ENCODE data around the gene TXNDC9. TPM values are rescaled to one million over a fixed set of nuclear protein-coding genes. Genes with fewer than 3 reads are reported as not detected.
"Not testable (repeated sequence)": the region's sequence is repeated elsewhere in the genome, so short reads cannot be mapped to it uniquely, and the experiment has no call there.

The TXNDC9 gene
- total RNA-seq, 2 experiments from 2014 or later, result 29.6 to 30.5 TPM

GRCh38 chr2:99354070-99354469 is 17.9 kb upstream of the TXNDC9 start:
- H3K9me3 Mint-ChIP-seq, result no peaks in the 10 kb centered on the region
- no peak overlapping the region for H3K27ac Mint-ChIP-seq
- DNase-seq, result no peak
- peaks cover 59% of the 10 kb centered on the region for H3K4me1 Mint-ChIP-seq (ENCODE audit: low read depth)
- intact Hi-C loops (cut with micrococcal nuclease), result no loop called here
- no peaks in the 10 kb centered on the region for H3K27me3 Mint-ChIP-seq
- CTCF ChIA-PET, result interaction anchor here (0.6 kb wide), 1 partner anchor 49 kb away, joined by 3 read pairs; no protein-coding TSS in a partner anchor
- POLR2A ChIA-PET, result no interaction called here
- H3K4me3 Mint-ChIP-seq, result no peak overlapping the region
- H3K36me3 Mint-ChIP-seq, result no peaks in the 10 kb centered on the region

- ChIA-PET CTCF (no interaction called here), POLR2A (no interaction called here)
- DNase-seq, result no peak
- Mint-ChIP-seq H3K36me3 (no peaks in the 10 kb centered on the region), H3K9me3 (no peaks in the 10 kb centered on the region), H3K4me1 (ENCODE audit: low read depth) (peaks cover 68% of the 10 kb centered on the region), H3K4me3 (no peak overlapping the region), H3K27ac (no peak overlapping the region), H3K27me3 (no peaks in the 10 kb centered on the region)
- intact Hi-C loops (cut with micrococcal nuclease), result no loop called here
Measured at GRCh38 chr2:99350194-99350593, 14.1 kb upstream of the TXNDC9 start.

- H3K27ac Mint-ChIP-seq, result peak overlapping the region; percentile 55
- DNase-seq, result peak; percentile 28
- intact Hi-C loops (cut with micrococcal nuclease), result loop anchor here (1.0 kb wide), 1 partner anchor 28 kb away; no protein-coding TSS in a partner anchor
- no peaks in the 10 kb centered on the region for H3K9me3 Mint-ChIP-seq
- no peaks in the 10 kb centered on the region for H3K27me3 Mint-ChIP-seq
- ChIA-PET CTCF (interaction anchor here (1.0 to 1.5 kb wide), 3 partner anchors 10 to 168 kb away, joined by 3 read pairs; partner anchors contain the start of gene EIF5B), POLR2A (interaction anchor here (1.0 kb wide), 1 partner anchor 11 kb away, joined by 7 read pairs; the partner anchor contains the start of gene EIF5B)
- peak overlapping the region; percentile 1 for H3K4me3 Mint-ChIP-seq
- H3K4me1 Mint-ChIP-seq (ENCODE audit: low read depth), result peaks cover 57% of the 10 kb centered on the region
- peaks cover 1% of the 10 kb centered on the region for H3K36me3 Mint-ChIP-seq
Measured at GRCh38 chr2:99348173-99348572, 12.0 kb upstream of the TXNDC9 start.

- DNase-seq, result no peak
- H3K9me3 Mint-ChIP-seq, result no peaks in the 10 kb centered on the region
- no peak overlapping the region for H3K4me3 Mint-ChIP-seq
- H3K4me1 Mint-ChIP-seq (ENCODE audit: low read depth), result peaks cover 65% of the 10 kb centered on the region
- no peaks in the 10 kb centered on the region for H3K27me3 Mint-ChIP-seq
- intact Hi-C loops (cut with micrococcal nuclease), result no loop called here
- ChIA-PET POLR2A (no interaction called here), CTCF (interaction anchor here (0.9 kb wide), 1 partner anchor 14 kb away, joined by 3 read pairs; no protein-coding TSS in a partner anchor)
- peaks cover 3% of the 10 kb centered on the region for H3K36me3 Mint-ChIP-seq
- H3K27ac Mint-ChIP-seq, result no peak overlapping the region
Measured at GRCh38 chr2:99346218-99346617, 10.1 kb upstream of the TXNDC9 start.

- H3K36me3 Mint-ChIP-seq; H3K27me3 Mint-ChIP-seq; DNase-seq; POLR2A ChIA-PET; H3K9me3 Mint-ChIP-seq; H3K27ac Mint-ChIP-seq; H3K4me3 Mint-ChIP-seq; CTCF ChIA-PET; intact Hi-C loops (cut with micrococcal nuclease): not testable (repeated sequence)
- H3K4me1 Mint-ChIP-seq (ENCODE audit: low read depth), result peaks cover 67% of the 10 kb centered on the region
Measured at GRCh38 chr2:99345446-99345845, 9.3 kb upstream of the TXNDC9 start.

- ChIA-PET POLR2A (interaction anchor here (0.6 kb wide), 1 partner anchor 391 kb away, joined by 4 read pairs; no protein-coding TSS in a partner anchor), CTCF (interaction anchor here (0.6 kb wide), 1 partner anchor 96 kb away, joined by 3 read pairs; no protein-coding TSS in a partner anchor)
- no peak overlapping the region for H3K4me3 Mint-ChIP-seq
- DNase-seq, result no peak
- intact Hi-C loops (cut with micrococcal nuclease), result no loop called here
- no peak overlapping the region for H3K27ac Mint-ChIP-seq
- peaks cover 54% of the 10 kb centered on the region for H3K4me1 Mint-ChIP-seq (ENCODE audit: low read depth)
- H3K9me3 Mint-ChIP-seq, result no peaks in the 10 kb centered on the region
- peaks cover 3% of the 10 kb centered on the region for H3K36me3 Mint-ChIP-seq
- H3K27me3 Mint-ChIP-seq, result no peaks in the 10 kb centered on the region
Measured at GRCh38 chr2:99342536-99342935, 6.4 kb upstream of the TXNDC9 start.

GRCh38 chr2:99340669-99341236 is 4.6 kb upstream of the TXNDC9 start:
- Mint-ChIP-seq H3K27ac (no peak overlapping the region), H3K36me3 (peaks cover 6% of the 10 kb centered on the region), H3K9me3 (no peaks in the 10 kb centered on the region), H3K4me1 (ENCODE audit: low read depth) (peaks cover 44% of the 10 kb centered on the region), H3K4me3 (no peak overlapping the region), H3K27me3 (no peaks in the 10 kb centered on the region)
- CTCF ChIA-PET, result no interaction called here
- DNase-seq, result no peak
- POLR2A ChIA-PET, result no interaction called here
- intact Hi-C loops (cut with micrococcal nuclease), result no loop called here

- Mint-ChIP-seq H3K4me3 (no peak overlapping the region), H3K4me1 (ENCODE audit: low read depth) (peaks cover 57% of the 10 kb centered on the region), H3K27ac (no peak overlapping the region), H3K9me3 (no peaks in the 10 kb centered on the region), H3K27me3 (no peaks in the 10 kb centered on the region), H3K36me3 (peaks cover 5% of the 10 kb centered on the region)
- DNase-seq, result peak; percentile 18
- ChIA-PET POLR2A (interaction anchor here (1.1 to 1.7 kb wide), 4 partner anchors 10 to 198 kb away, joined by 4 to 10 read pairs (median 6); partner anchors contain the start of genes LIPT1 and TSGA10), CTCF (interaction anchor here (0.5 to 1.4 kb wide), 2 partner anchors 10 to 47 kb away, joined by 3 to 5 read pairs; no protein-coding TSS in a partner anchor)
- intact Hi-C loops (cut with micrococcal nuclease), result loop anchor here (5.0 to 10.0 kb wide), 2 partner anchors 606 to 1247 kb away; partner anchors contain the start of gene MGAT4A
Measured at GRCh38 chr2:99338029-99338585, 2.0 kb upstream of the TXNDC9 start.

GRCh38 chr2:99337113-99338028 is 1.2 kb upstream of the TXNDC9 start, which contains the start of gene EIF5B:
EIF5B (plus strand) TSS chr2:99337389; CDS start chr2:99337555, 166 bp downstream.
- intact Hi-C loops (cut with micrococcal nuclease), result loop anchor here (2.0 to 10.0 kb wide), 3 partner anchors 39 to 1247 kb away; partner anchors contain the start of gene MGAT4A
- Mint-ChIP-seq H3K27me3 (no peaks in the 10 kb centered on the region), H3K36me3 (peaks cover 11% of the 10 kb centered on the region), H3K9me3 (no peaks in the 10 kb centered on the region), H3K27ac (no peak within 1 kb of the TSS), H3K4me3 (no peak within 1 kb of the TSS), H3K4me1 (ENCODE audit: low read depth) (peaks cover 55% of the 10 kb centered on the region)
- POLR2A ChIA-PET, result interaction anchor here (0.6 to 1.7 kb wide), 10 partner anchors 11 to 482 kb away, joined by 3 to 10 read pairs (median 4); partner anchors contain the start of genes C2orf15, LIPT1 and TSGA10
- DNase-seq, result peak; percentile 95
- CTCF ChIA-PET, result interaction anchor here (0.5 to 3.1 kb wide), 7 partner anchors 10 to 417 kb away, joined by 3 to 18 read pairs (median 5); partner anchors contain the start of genes MITD1, MRPL30 and REV1

GRCh38 chr2:99336804-99337112 is 625 bp upstream of the TXNDC9 start:
- peak; percentile 15 for DNase-seq
- ChIA-PET POLR2A (interaction anchor here (0.6 to 1.7 kb wide), 9 partner anchors 11 to 481 kb away, joined by 3 to 10 read pairs (median 4); partner anchors contain the start of genes C2orf15, LIPT1 and TSGA10), CTCF (interaction anchor here (0.6 to 3.1 kb wide), 5 partner anchors 43 to 418 kb away, joined by 3 to 18 read pairs (median 5); partner anchors contain the start of genes MITD1, MRPL30 and REV1)
- Mint-ChIP-seq H3K27ac (no peak overlapping the region), H3K4me1 (ENCODE audit: low read depth) (peaks cover 50% of the 10 kb centered on the region), H3K27me3 (no peaks in the 10 kb centered on the region), H3K36me3 (peaks cover 17% of the 10 kb centered on the region), H3K4me3 (no peak overlapping the region), H3K9me3 (no peaks in the 10 kb centered on the region)
- intact Hi-C loops (cut with micrococcal nuclease), result loop anchor here (1.0 to 10.0 kb wide), 8 partner anchors 40 to 1248 kb away; partner anchors contain the start of genes C2orf15, COA5, MGAT4A and MITD1

- no peaks in the 10 kb centered on the region for H3K4me1 Mint-ChIP-seq (ENCODE audit: low read depth)
Measured at GRCh38 chr2:99325384-99325783, 10.7 kb downstream of the TXNDC9 start.

More at GRCh38 chr2:99325384-99325783, 10.7 kb downstream of the TXNDC9 start:
- no peak overlapping the region for H3K4me3 Mint-ChIP-seq
- no peaks in the 10 kb centered on the region for H3K27me3 Mint-ChIP-seq
- H3K9me3 Mint-ChIP-seq, result no peaks in the 10 kb centered on the region
- no peak for DNase-seq
- intact Hi-C loops (cut with micrococcal nuclease), result no loop called here
- ChIA-PET CTCF (no interaction called here), POLR2A (no interaction called here)
- peaks cover 35% of the 10 kb centered on the region for H3K36me3 Mint-ChIP-seq
- no peak overlapping the region for H3K27ac Mint-ChIP-seq
